ENCODE data around the gene AKNAD1. TPM values are rescaled to one million over a fixed set of nuclear protein-coding genes. Genes with fewer than 3 reads are reported as not detected.

The AKNAD1 gene
- total RNA-seq, 4 donors from 2014 or later = 0.84 TPM; not detected in 3

DNA sequence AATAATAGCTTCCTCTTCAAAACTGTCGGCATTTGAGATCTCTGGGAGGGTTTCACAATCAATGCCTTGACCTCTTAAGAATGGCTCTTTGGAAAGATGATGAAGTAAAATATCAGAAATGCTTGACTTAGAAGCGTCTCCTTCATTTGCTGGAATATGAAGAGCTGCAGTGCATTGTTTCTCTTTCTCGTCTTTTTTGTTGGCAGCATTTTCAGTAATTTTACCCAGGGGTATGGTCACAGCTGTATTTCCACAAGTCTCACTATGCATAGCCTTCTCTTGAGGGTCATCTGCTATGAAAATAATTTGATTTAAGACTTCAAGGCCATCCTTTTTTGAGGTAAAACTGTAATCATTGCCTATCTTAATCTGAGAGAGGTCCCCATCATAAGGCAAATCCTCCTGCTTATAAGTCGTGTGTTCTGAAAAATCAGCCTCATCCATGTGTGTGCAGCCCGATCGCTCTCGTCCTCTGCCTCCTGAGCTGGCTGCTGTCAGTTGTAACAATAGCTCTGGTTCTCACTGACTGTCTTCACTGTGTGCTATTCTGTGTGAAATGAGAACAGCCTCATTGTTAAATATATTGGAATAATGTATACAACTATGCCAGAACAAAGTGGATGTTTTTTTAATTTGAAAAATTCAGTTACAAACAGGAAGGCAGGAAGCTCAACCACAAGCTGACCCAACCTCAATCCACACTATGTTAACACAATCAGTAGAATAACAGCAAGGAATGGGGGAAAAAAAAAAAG, 4.5 kb downstream of the AKNAD1 start:
- no peak for DNase-seq (ENCODE audit: low spot score)
- no peak for TF ChIP-seq CTCF (IDR thresholded peaks at IDR 0.05)
- ATAC-seq (ENCODE audit: low FRiP score) = no peak

DNA sequence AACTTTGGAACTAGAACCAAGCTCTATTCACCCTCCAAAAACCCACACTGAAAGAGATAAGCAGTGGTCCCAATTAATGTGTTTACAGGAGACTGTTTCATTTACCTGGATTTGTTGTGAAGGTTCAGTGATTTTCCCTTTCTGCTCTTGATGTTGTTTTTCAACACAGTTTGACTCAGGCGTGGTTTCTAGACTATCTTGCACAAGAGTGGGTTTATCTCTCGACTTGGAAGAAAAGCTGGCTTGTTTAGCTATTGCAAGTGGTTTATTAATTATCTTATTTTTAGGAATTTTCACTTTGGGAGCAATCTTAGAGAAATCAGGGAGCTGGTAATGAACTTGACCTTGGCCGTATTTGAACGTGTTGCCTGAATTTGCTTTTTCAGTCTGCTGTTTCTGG, 5.3 kb downstream of the AKNAD1 start:
- ATAC-seq (ENCODE audit: low FRiP score) (no peak), DNase-seq (ENCODE audit: low spot score) (no peak)
- no peak for TF ChIP-seq CTCF (IDR thresholded peaks at IDR 0.05)

DNA sequence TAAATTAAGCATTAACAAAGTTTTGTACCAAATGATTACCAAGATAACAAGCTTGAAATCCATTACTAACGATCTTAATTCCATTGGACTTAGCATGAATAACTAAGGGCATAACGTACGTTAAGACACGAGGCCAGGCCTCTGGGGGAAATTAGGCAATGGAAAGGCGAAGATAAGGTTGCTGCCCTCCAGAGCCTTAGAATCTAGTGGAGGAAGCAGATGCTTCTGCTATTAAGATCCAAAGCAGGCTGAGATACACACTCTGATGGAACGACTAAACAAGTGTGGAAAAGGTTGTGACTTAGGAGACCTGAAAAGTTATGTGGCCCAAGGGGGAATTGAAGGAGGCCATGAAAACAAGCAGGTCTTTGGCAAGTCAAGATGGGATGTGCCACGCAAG, 6.0 kb downstream of the AKNAD1 start:
- DNase-seq (ENCODE audit: low spot score) = no peak
- no peak for ATAC-seq (ENCODE audit: low FRiP score)
- TF ChIP-seq CTCF (IDR thresholded peaks at IDR 0.05) = no peak

GRCh38 chr1:108848806-108849205, 8.1 kb downstream of the AKNAD1 start:
- DNase-seq (ENCODE audit: low spot score) (no peak), ATAC-seq (ENCODE audit: low FRiP score) (no peak)
- no peak for TF ChIP-seq CTCF (IDR thresholded peaks at IDR 0.05)

GRCh38 chr1:108847494-108847893, 9.4 kb downstream of the AKNAD1 start:
- no peak for ATAC-seq (ENCODE audit: low FRiP score)
- TF ChIP-seq CTCF (IDR thresholded peaks at IDR 0.05) = no peak
- DNase-seq (ENCODE audit: low spot score) = no peak

GRCh38 chr1:108845991-108846390, 10.9 kb downstream of the AKNAD1 start:
- DNase-seq (ENCODE audit: low spot score) (no peak), ATAC-seq (ENCODE audit: low FRiP score) (no peak)
- no peak for TF ChIP-seq CTCF (IDR thresholded peaks at IDR 0.05)

DNA sequence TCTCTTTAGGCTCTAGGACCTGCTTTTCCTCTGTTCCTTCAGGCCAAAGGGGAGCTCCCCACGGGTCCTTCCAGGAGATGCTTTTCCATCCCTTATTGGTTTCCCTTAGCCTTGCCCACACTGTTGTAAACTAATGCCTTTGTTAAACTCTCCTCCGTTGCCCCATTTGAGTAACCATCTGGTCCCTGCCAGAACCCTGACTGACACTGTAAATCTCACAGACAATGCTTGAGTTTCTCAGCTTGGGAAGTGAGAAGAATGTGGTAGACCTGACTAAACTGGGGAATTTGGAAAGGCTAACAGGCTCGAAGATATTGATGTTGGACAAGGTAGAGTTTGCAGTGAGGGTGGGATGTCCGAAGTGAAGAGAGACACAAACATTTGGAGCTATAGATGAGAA, 11.4 kb downstream of the AKNAD1 start:
- DNase-seq (ENCODE audit: low spot score) (no peak), ATAC-seq (ENCODE audit: low FRiP score) (no peak)
- TF ChIP-seq CTCF (IDR thresholded peaks at IDR 0.05) = no peak
